H9 (cell line): Measurements from ENCODE around the gene HCAR1. TPM values are rescaled to one million over a fixed set of nuclear protein-coding genes. Genes with fewer than 3 reads are reported as not detected.
A peak's percentile ranks its signal among the peaks of the same experiment; 100 is the strongest.

ENCODE experiments used
- DNase-seq: peaks from one replicate; pipeline ENCODE4 v3.0.0-alpha.2; 2017
- H2AFZ ChIP-seq: one replicate; pipeline ENCODE4 v1.6.1; 2013; ENCODE audit warnings: mild to moderate bottlenecking, low read length, control low read depth, moderate library complexity
- H2AK5ac ChIP-seq: 2 replicates; pipeline ENCODE4 v1.6.1; 2013; ENCODE audit warnings: low read length, control low read depth, mixed read lengths; ENCODE audit not compliant: insufficient read length
- H2BK120ac ChIP-seq: one replicate; pipeline ENCODE4 v1.6.1; 2013; ENCODE audit warnings: low read depth, mild to moderate bottlenecking, low read length, control low read depth, inconsistent platforms; ENCODE audit not compliant: poor library complexity, severe bottlenecking
- H2BK12ac ChIP-seq: 2 replicates; pipeline ENCODE4 v1.6.1; 2013; ENCODE audit warnings: low read length, control low read depth, mixed read lengths, low read depth; ENCODE audit not compliant: insufficient read length
- H2BK15ac ChIP-seq: 2 replicates; pipeline ENCODE4 v1.6.1; 2013; ENCODE audit warnings: low read depth, low read length, control low read depth
- H2BK20ac ChIP-seq: one replicate; pipeline ENCODE4 v1.6.1; 2013; ENCODE audit warnings: low read depth, mild to moderate bottlenecking, low read length, control low read depth, inconsistent platforms; ENCODE audit not compliant: poor library complexity, severe bottlenecking
- H2BK5ac ChIP-seq: 2 replicates; pipeline ENCODE4 v1.6.1; 2013; ENCODE audit warnings: low read length, control low read depth, mixed read lengths; ENCODE audit not compliant: insufficient read length
- H3K14ac ChIP-seq: 2 replicates; pipeline ENCODE4 v1.6.1; 2013; ENCODE audit warnings: low read length, control low read depth; ENCODE audit not compliant: insufficient read depth
- H3K18ac ChIP-seq: 2 replicates; pipeline ENCODE4 v1.6.1; 2013; ENCODE audit warnings: low read depth, mild to moderate bottlenecking, mixed read lengths, low read length, control low read depth; ENCODE audit not compliant: insufficient read length
- H3K23ac ChIP-seq: 2 replicates; pipeline ENCODE4 v1.6.1; 2013; ENCODE audit warnings: low read length, control low read depth, mixed read lengths, low read depth; ENCODE audit not compliant: insufficient read length
- H3K23me2 ChIP-seq: 2 replicates; pipeline ENCODE4 v1.6.1; 2013; ENCODE audit warnings: low read depth, mild to moderate bottlenecking, mixed read lengths, low read length, control low read depth; ENCODE audit not compliant: insufficient read length, poor library complexity, severe bottlenecking
- H3K27ac ChIP-seq: 2 replicates; pipeline ENCODE4 v1.5.1; 2013; ENCODE audit warnings: low read length, control low read depth, mixed read lengths, low read depth; ENCODE audit not compliant: insufficient read length
- H3K27me3 ChIP-seq: 2 replicates; pipeline ENCODE4 v1.6.1; 2013; ENCODE audit warnings: low read length, control low read depth, inconsistent platforms; ENCODE audit not compliant: insufficient read depth
- H3K4ac ChIP-seq: 2 replicates; pipeline ENCODE4 v1.6.1; 2013; ENCODE audit warnings: low read depth, mild to moderate bottlenecking, control low read depth, inconsistent platforms, low read length, moderate library complexity
- H3K4me1 ChIP-seq: 2 replicates; pipeline ENCODE4 v1.6.1; 2013; ENCODE audit warnings: low read length, control low read depth, inconsistent platforms; ENCODE audit not compliant: insufficient read depth
- H3K4me2 ChIP-seq: 2 replicates; pipeline ENCODE4 v1.6.1; 2013; ENCODE audit warnings: low read length, control low read depth, mixed read lengths; ENCODE audit not compliant: insufficient read length, insufficient read depth
- H3K56ac ChIP-seq: 2 replicates; pipeline ENCODE4 v1.6.1; 2013; ENCODE audit warnings: low read depth, mild to moderate bottlenecking, mixed read lengths, low read length, control low read depth; ENCODE audit not compliant: insufficient read length
- H3K79me1 ChIP-seq: 2 replicates; pipeline ENCODE4 v1.6.1; 2013; ENCODE audit warnings: low read depth, mild to moderate bottlenecking, moderate library complexity, low read length, control low read depth, inconsistent platforms; ENCODE audit not compliant: insufficient read depth, poor library complexity, severe bottlenecking
- H3K79me2 ChIP-seq: 2 replicates; pipeline ENCODE4 v1.6.1; 2013; ENCODE audit warnings: low read length, control low read depth, inconsistent platforms; ENCODE audit not compliant: insufficient read depth
- H3K9ac ChIP-seq: 2 replicates; pipeline ENCODE4 v1.6.1; 2013; ENCODE audit warnings: low read length, control low read depth, mixed read lengths; ENCODE audit not compliant: insufficient read length; ENCODE audit errors: extremely low read depth
- H3K9me3 ChIP-seq: one replicate; pipeline ENCODE4 v1.6.1; 2013; ENCODE audit warnings: low read depth, low read length, inconsistent platforms; ENCODE audit not compliant: control insufficient read depth
- H3T11ph ChIP-seq: one replicate; pipeline ENCODE4 v1.6.1; 2013; ENCODE audit warnings: mild to moderate bottlenecking, low read length, control low read depth, inconsistent platforms
- H4K20me1 ChIP-seq: one replicate; pipeline ENCODE4 v1.6.1; 2013; ENCODE audit not compliant: control insufficient read depth, insufficient read length, insufficient read depth
- H4K5ac ChIP-seq: 2 replicates; pipeline ENCODE4 v1.6.1; 2013; ENCODE audit warnings: low read depth, mild to moderate bottlenecking, mixed read lengths, low read length, control low read depth; ENCODE audit not compliant: insufficient read length
- H4K8ac ChIP-seq: replicated peaks from 2 replicates; pipeline ENCODE4 v1.6.1; 2013; ENCODE audit warnings: low read length, control low read depth, mixed read lengths, low read depth; ENCODE audit not compliant: insufficient read length
- H4K91ac ChIP-seq: 2 replicates; pipeline ENCODE4 v1.6.1; 2013; ENCODE audit warnings: low read depth, mild to moderate bottlenecking, moderate library complexity, mixed read lengths, low read length, control low read depth; ENCODE audit not compliant: insufficient read length
- H3K27ac Mint-ChIP-seq, 3 experiments: 2 replicates in 2 of 3; 3 replicates in 1 of 3; pipeline ENCODE4 v1.8.0; 2020 to 2021; ENCODE audit warnings: mixed read lengths in 3 of 3, mild to moderate bottlenecking in 1 of 3, moderate library complexity in 1 of 3
- H3K27me3 Mint-ChIP-seq: 2 replicates; pipeline ENCODE4 v1.8.0; 2021; ENCODE audit warnings: low read depth, mild to moderate bottlenecking, moderate library complexity, mixed read lengths
- H3K36me3 Mint-ChIP-seq, 3 experiments: 2 replicates in 2 of 3; 3 replicates in 1 of 3; pipeline ENCODE4 v1.8.0; 2020 to 2021; ENCODE audit warnings: low read depth in 3 of 3, mixed read lengths in 3 of 3; ENCODE audit not compliant: insufficient read depth in 1 of 3
- H3K4me1 Mint-ChIP-seq, 2 experiments: 2 replicates each; pipeline ENCODE4 v1.8.0; 2020; ENCODE audit warnings: mixed read lengths in 2 of 2
- H3K4me3 Mint-ChIP-seq, 2 experiments: 2 replicates in 1 of 2; 3 replicates in 1 of 2; pipeline ENCODE4 v1.8.0; 2020 to 2021; ENCODE audit warnings: mild to moderate bottlenecking in 2 of 2, mixed read lengths in 2 of 2, moderate library complexity in 1 of 2
- H3K9me3 Mint-ChIP-seq, 2 experiments: 2 replicates in 1 of 2; 3 replicates in 1 of 2; pipeline ENCODE4 v1.8.0; 2020; ENCODE audit warnings: mild to moderate bottlenecking in 2 of 2, mixed read lengths in 2 of 2, moderate library complexity in 1 of 2
- CTCF ChIP-seq: fragments of 200-600 bp; sonication (generic); conservative IDR thresholded peaks from 3 replicates; pipeline ENCODE4 v1.8.0; 2021; ENCODE audit warnings: antibody characterized with exemption, mild to moderate bottlenecking
- WGBS: extraction: QIAGEN DNeasy Blood & Tissue Kit; methylation state at CpG from one replicate; pipeline ENCODE4 v1.1.7; 2013; ENCODE audit warnings: missing lambda C conversion rate, low lambda C conversion rate, mixed read lengths; ENCODE audit not compliant: insufficient read length; ENCODE audit errors: extremely low coverage; 5-methylcytosine and 5-hydroxymethylcytosine counted together
- total RNA-seq: library from RNA; stranded (reverse); gene quantifications from 2 replicates; pipeline ENCODE4 v1.2.1, GENCODE V29; 2021

The HCAR1 gene
- total RNA-seq, 1 experiment from 2014 or later = 0.07 TPM

GRCh38 chr12:122726080-122726558, 4.5 kb downstream of the HCAR1 start:
- H3K9ac ChIP-seq = no peak overlapping the region
- no peak for TF ChIP-seq CTCF
- H3K27ac Mint-ChIP-seq = peak overlapping the region in 1 of 3 experiments; percentile 81; a peak in 4 of 7 replicates

More at GRCh38 chr12:122726080-122726558, 4.5 kb downstream of the HCAR1 start:
- Histone ChIP-seq H3K4me2 (no peak overlapping the region), H3K14ac (no peak overlapping the region), H3K18ac (no peak overlapping the region), H3K9me3 (no peaks in the 10 kb centered on the region), H4K5ac (no peak overlapping the region), H3T11ph (no peak overlapping the region), H3K56ac (no peak overlapping the region), H2BK5ac (no peak overlapping the region), H2BK12ac (no peak overlapping the region), H4K8ac (no peak overlapping the region), H2BK20ac (no peak overlapping the region), H4K20me1 (no peaks in the 10 kb centered on the region), H2AK5ac (no peak overlapping the region), H3K27me3 (no peaks in the 10 kb centered on the region), H3K4me1 (no peaks in the 10 kb centered on the region), H3K4ac (no peak overlapping the region), H3K79me2 (no peaks in the 10 kb centered on the region), H2BK120ac (no peak overlapping the region), H3K23me2 (no peaks in the 10 kb centered on the region), H3K27ac (no peak overlapping the region), H3K79me1 (no peaks in the 10 kb centered on the region), H3K23ac (no peak overlapping the region), H4K91ac (no peak overlapping the region), H2AFZ (no peak overlapping the region), H2BK15ac (no peak overlapping the region)
- H3K27me3 Mint-ChIP-seq = no peaks in the 10 kb centered on the region
- peaks cover 14 to 22% of the 10 kb centered on the region in 2 experiments for H3K4me1 Mint-ChIP-seq
- peak; percentile 45 for DNase-seq
- no peak overlapping the region for H3K4me3 Mint-ChIP-seq
- no peaks in the 10 kb centered on the region for H3K9me3 Mint-ChIP-seq
- H3K36me3 Mint-ChIP-seq = no peaks in the 10 kb centered on the region
- no CpG with 5 or more reads among the region's 5 CpGs for WGBS
